PC-9 (cell line): Measurements from ENCODE around the gene CST9. TPM values are rescaled to one million over a fixed set of nuclear protein-coding genes. Genes with fewer than 3 reads are reported as not detected.

Source experiments
- BruUV-seq: library from RNA; stranded (reverse); fragments of 400-500 nt; replicated peaks from 2 replicates; lab custom pipeline; 2021; lab: Mats Ljungman, UMichigan
- CTCF ChIA-PET: fragments of 300-600 bp; sonication (Branson Sonifier 250); formaldehyde crosslinking; loops from one replicate; lab custom pipeline; 2022; ENCODE audit warnings: antibody characterized with exemption; lab: Charles Lee
- POLR2A ChIA-PET: fragments of 300-600 bp; sonication (Branson Sonifier 250); formaldehyde crosslinking; loops from one replicate; lab custom pipeline; 2022; ENCODE audit warnings: antibody characterized with exemption; ENCODE audit not compliant: unreplicated experiment; lab: Charles Lee
- DNase-seq, 2 experiments: peaks; one replicate each; pipeline versions ENCODE4 v3.0.0 to v3.0.0-alpha.2; 2015 to 2022; ENCODE audit warnings: mixed read lengths in 1 of 2
- H2AFZ ChIP-seq: fragments of 200-600 bp; sonication (generic); 2 replicates; pipeline ENCODE4 v1.8.1; 2017; ENCODE audit warnings: antibody characterized with exemption
- H3F3A ChIP-seq: fragments of 200-600 bp; sonication (generic); 2 replicates; pipeline ENCODE4 v1.8.1; 2017; ENCODE audit warnings: antibody characterized with exemption, mild to moderate bottlenecking, low read depth; ENCODE audit not compliant: insufficient read depth
- H3K27ac ChIP-seq: fragments of 200-600 bp; sonication (generic); 2 replicates; pipeline ENCODE4 v1.6.1; 2016; ENCODE audit warnings: mixed run types
- H3K27me3 ChIP-seq: fragments of 200-600 bp; sonication (generic); 2 replicates; pipeline ENCODE4 v1.6.1; 2016; ENCODE audit warnings: low read depth, mixed run types; ENCODE audit not compliant: insufficient read depth
- H3K36me3 ChIP-seq: fragments of 200-600 bp; sonication (generic); 2 replicates; pipeline ENCODE4 v1.6.1; 2016; ENCODE audit warnings: low read depth, mixed run types
- H3K4me1 ChIP-seq: fragments of 200-600 bp; sonication (generic); replicated peaks from 2 replicates; pipeline ENCODE4 v1.6.1; 2016; ENCODE audit warnings: mixed run types; ENCODE audit not compliant: insufficient read depth
- H3K4me2 ChIP-seq: fragments of 200-600 bp; sonication (generic); 2 replicates; pipeline ENCODE4 v1.6.1; 2017; ENCODE audit warnings: mixed run types
- H3K4me3 ChIP-seq: fragments of 200-600 bp; sonication (generic); 2 replicates; pipeline ENCODE4 v1.6.1; 2016; ENCODE audit warnings: mixed run types
- H3K79me2 ChIP-seq: fragments of 200-600 bp; sonication (generic); 2 replicates; pipeline ENCODE4 v1.6.1; 2017; ENCODE audit warnings: low read depth, mixed run types
- H3K9me2 ChIP-seq: fragments of 200-600 bp; sonication (generic); 2 replicates; pipeline ENCODE4 v1.8.1; 2017; ENCODE audit warnings: mild to moderate bottlenecking; ENCODE audit not compliant: insufficient read depth
- H3K9me3 ChIP-seq: fragments of 200-600 bp; sonication (generic); 2 replicates; pipeline ENCODE4 v1.8.1; 2016; ENCODE audit warnings: low read depth; ENCODE audit not compliant: insufficient read depth
- H4K20me1 ChIP-seq: fragments of 200-600 bp; sonication (generic); 2 replicates; pipeline ENCODE4 v1.8.1; 2017; ENCODE audit not compliant: insufficient read depth
- EZH2 ChIP-seq: fragments of 200-600 bp; sonication (generic); IDR thresholded peaks from 2 replicates; pipeline ENCODE4 v1.8.0; 2017; ENCODE audit warnings: antibody characterized with exemption, low read depth
- intact Hi-C: fragments of 100-400 bp; cut with micrococcal nuclease; formaldehyde crosslinking; loops from one replicate; pipeline ENCODE4 v1.10.0; 2022; ENCODE audit not compliant: unreplicated experiment
- total RNA-seq: library from RNA; stranded (reverse); gene quantifications from 2 replicates; pipeline ENCODE4 v1.2.3, GENCODE V29; 2021
- TF ChIP-seq, protein P1 (sequence below): fragments of 200-600 bp; sonication (generic); conservative IDR thresholded peaks from 2 replicates; pipeline ENCODE4 v1.6.1; 2017; ENCODE audit warnings: mixed run types, antibody characterized with exemption, mild to moderate bottlenecking, moderate library complexity

CST9 gene
- total RNA-seq, 1 experiment from 2014 or later: not detected

DNA sequence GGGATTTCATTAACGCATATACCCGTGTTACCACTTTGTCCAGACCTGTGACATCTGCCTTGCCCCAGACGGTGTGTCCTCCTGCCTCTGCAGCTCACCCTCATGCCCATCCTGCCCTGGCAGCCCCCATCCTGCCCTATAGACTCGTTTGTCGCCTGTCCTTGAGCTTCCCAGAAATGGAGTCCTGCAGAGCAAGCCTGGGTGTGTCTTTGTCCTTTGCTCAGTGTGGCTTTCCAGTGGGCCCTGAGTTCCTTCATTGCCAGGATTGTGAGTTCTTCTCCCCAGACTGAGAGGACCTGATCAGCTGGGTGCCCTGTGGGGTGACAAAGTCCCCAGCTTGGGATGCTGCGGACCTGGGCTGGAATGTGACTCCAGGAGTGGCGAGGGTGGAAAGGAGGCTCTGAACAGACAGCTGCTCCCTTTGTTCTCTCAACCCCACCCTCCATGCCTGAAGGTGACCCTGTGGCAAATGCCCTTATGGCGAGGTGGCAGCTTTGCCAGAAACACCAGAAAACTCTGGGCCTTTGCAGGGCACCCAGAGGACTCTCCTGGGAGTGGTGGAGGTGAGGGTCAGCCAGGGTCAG, 34.4 kb upstream of the CST9 start:
- intact Hi-C loops: loop anchor here (5.0 to 10.0 kb wide), 2 partner anchors 33 to 455 kb away; partner anchors contain the start of gene CST9
- Histone ChIP-seq H3F3A (peaks cover 41% of the 10 kb centered on the region), H3K9me2 (no peaks in the 10 kb centered on the region), H4K20me1 (no peaks in the 10 kb centered on the region), H3K9me3 (no peaks in the 10 kb centered on the region), H3K79me2 (peaks cover 24% of the 10 kb centered on the region), H2AFZ (no peak overlapping the region), H3K36me3 (no peaks in the 10 kb centered on the region), H3K27me3 (no peaks in the 10 kb centered on the region), H3K4me2 (peak overlapping the region; percentile 24; the same call in 1 of the 2 replicates), H3K27ac (no peak overlapping the region), H3K4me3 (no peak overlapping the region), H3K4me1 (peaks cover 70% of the 10 kb centered on the region)
- TF ChIP-seq EZH2: no peak
- TF ChIP-seq, protein P1, sequence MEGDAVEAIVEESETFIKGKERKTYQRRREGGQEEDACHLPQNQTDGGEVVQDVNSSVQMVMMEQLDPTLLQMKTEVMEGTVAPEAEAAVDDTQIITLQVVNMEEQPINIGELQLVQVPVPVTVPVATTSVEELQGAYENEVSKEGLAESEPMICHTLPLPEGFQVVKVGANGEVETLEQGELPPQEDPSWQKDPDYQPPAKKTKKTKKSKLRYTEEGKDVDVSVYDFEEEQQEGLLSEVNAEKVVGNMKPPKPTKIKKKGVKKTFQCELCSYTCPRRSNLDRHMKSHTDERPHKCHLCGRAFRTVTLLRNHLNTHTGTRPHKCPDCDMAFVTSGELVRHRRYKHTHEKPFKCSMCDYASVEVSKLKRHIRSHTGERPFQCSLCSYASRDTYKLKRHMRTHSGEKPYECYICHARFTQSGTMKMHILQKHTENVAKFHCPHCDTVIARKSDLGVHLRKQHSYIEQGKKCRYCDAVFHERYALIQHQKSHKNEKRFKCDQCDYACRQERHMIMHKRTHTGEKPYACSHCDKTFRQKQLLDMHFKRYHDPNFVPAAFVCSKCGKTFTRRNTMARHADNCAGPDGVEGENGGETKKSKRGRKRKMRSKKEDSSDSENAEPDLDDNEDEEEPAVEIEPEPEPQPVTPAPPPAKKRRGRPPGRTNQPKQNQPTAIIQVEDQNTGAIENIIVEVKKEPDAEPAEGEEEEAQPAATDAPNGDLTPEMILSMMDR: no peak
- POLR2A ChIA-PET: no interaction called here
- CTCF ChIA-PET: no interaction called here
- BruUV-seq: no TSS peak
- DNase-seq: no peak

DNA sequence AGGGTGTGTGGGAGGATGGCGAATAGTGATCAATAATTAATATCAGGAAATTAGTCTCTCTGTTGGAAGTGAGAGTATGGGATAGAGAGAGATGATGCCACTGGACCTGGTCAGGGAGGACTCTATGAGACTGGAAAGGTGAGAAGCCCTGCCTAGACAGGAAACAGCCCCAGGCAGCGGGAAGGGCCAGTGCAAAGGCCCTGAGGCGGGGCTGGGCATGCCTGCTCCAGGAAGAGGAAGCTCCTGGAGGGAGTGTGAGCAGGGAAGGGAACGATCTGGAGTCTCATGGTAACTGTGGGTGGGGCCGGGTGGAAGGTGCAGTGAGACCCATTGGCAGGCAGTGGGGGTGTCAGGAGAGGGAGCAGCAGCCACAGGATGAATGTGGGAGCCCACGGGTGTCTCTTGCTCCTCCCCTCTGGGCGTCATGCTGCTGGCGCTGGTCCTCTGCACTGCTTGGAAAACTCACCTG, 33.8 kb upstream of the CST9 start:
- Histone ChIP-seq H3K9me3 (no peaks in the 10 kb centered on the region), H3K4me2 (peak overlapping the region; percentile 24; the same call in 1 of the 2 replicates), H3K9me2 (no peaks in the 10 kb centered on the region), H2AFZ (no peak overlapping the region), H3K4me1 (peaks cover 72% of the 10 kb centered on the region), H4K20me1 (no peaks in the 10 kb centered on the region), H3K4me3 (no peak overlapping the region), H3K27ac (no peak overlapping the region), H3K36me3 (peaks cover 5% of the 10 kb centered on the region; the same call in 1 of the 2 replicates), H3F3A (peaks cover 41% of the 10 kb centered on the region), H3K27me3 (no peaks in the 10 kb centered on the region), H3K79me2 (peaks cover 29% of the 10 kb centered on the region)
- no TSS peak for BruUV-seq
- POLR2A ChIA-PET: no interaction called here
- CTCF ChIA-PET: no interaction called here
- intact Hi-C loops: no loop called here
- TF ChIP-seq, protein P1: no peak
- DNase-seq: peak; percentile 49 to 53

DNA sequence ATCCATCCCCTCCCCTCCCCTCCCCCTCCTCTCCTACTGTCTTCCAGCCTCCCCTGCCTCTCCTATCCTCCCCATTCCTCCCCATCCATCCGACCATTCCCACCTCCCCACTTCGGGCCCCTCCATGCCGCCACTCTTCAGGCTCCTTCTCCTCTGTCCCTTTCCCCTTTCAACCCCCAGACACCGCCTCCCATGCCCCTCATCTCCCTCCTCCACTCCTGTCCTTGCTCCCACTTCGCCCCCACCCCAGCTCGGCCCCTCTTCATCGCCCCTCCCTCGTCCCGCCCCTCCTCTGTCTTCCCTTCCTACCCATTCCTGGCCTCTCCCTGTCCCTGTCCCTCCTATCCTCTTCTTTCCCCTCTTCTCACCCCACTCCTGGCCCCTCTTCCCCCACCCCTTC, 32.6 kb upstream of the CST9 start:
- Histone ChIP-seq H3K79me2 (peaks cover 29% of the 10 kb centered on the region), H3K4me3 (no peak overlapping the region), H3K9me2 (no peaks in the 10 kb centered on the region), H2AFZ (no peak overlapping the region), H3K36me3 (peaks cover 5% of the 10 kb centered on the region; the same call in 1 of the 2 replicates), H3F3A (peaks cover 34% of the 10 kb centered on the region), H3K27me3 (no peaks in the 10 kb centered on the region), H3K9me3 (no peaks in the 10 kb centered on the region), H3K4me1 (peaks cover 68% of the 10 kb centered on the region), H3K4me2 (no peak overlapping the region), H4K20me1 (no peaks in the 10 kb centered on the region), H3K27ac (no peak overlapping the region)
- CTCF ChIA-PET: no interaction called here
- intact Hi-C loops: no loop called here
- no TSS peak for BruUV-seq
- TF ChIP-seq, protein P1: no peak
- TF ChIP-seq EZH2: no peak
- no peak for DNase-seq
- POLR2A ChIA-PET: interaction anchor here (1.5 kb wide), 1 partner anchor 16 kb away, joined by 8 read pairs; no protein-coding TSS in a partner anchor
